Activated T-helper 1 cell treated with anti-CD3 and anti-CD28 coated beads, Interleukin-12 subunit alpha, Interleukin-12 subunit beta, Interleukin-2, Interleukin-4 antibody, amounts not matched to agents 30 ng/mL and 10 ng/mL and 1 ng/mL, durations not matched to agents 14 hours and 24 hours and 36 hours (primary cell): ENCODE results near the gene COG4. TPM values are rescaled to one million over a fixed set of nuclear protein-coding genes. Genes with fewer than 3 reads are reported as not detected.

Source experiments
- DNase-seq: peaks from one replicate; pipeline ENCODE4 v3.0.0; 2021; ENCODE audit warnings: low spot score
- H3K27ac Mint-ChIP-seq: one replicate; pipeline ENCODE4 v1.8.0; 2021; ENCODE audit warnings: mild to moderate bottlenecking, mixed read lengths
- H3K27me3 Mint-ChIP-seq: one replicate; pipeline ENCODE4 v1.8.0; 2022; ENCODE audit warnings: mild to moderate bottlenecking, moderate library complexity, mixed read lengths; ENCODE audit not compliant: insufficient read depth
- H3K36me3 Mint-ChIP-seq: one replicate; pipeline ENCODE4 v1.8.0; 2021; ENCODE audit warnings: low read depth, mixed read lengths
- H3K4me1 Mint-ChIP-seq: one replicate; pipeline ENCODE4 v1.8.0; 2021; ENCODE audit warnings: low read depth, mixed read lengths
- H3K4me3 Mint-ChIP-seq: one replicate; pipeline ENCODE4 v1.8.0; 2021; ENCODE audit warnings: mild to moderate bottlenecking, moderate library complexity, mixed read lengths
- H3K9me3 Mint-ChIP-seq: one replicate; pipeline ENCODE4 v1.8.0; 2021; ENCODE audit warnings: mixed read lengths
- intact Hi-C: fragments of 100-400 bp; cut with micrococcal nuclease; formaldehyde crosslinking; loops from one replicate; pipeline ENCODE4 v1.15.1; 2024
- total RNA-seq: library from RNA; stranded (reverse); gene quantifications from 2 replicates; pipeline ENCODE4 v1.2.3, GENCODE V29; 2022

The COG4 gene
- total RNA-seq, 1 donor from 2014 or later: 44.1 TPM

- Mint-ChIP-seq H3K27ac (peak within 1 kb of the TSS; percentile 97), H3K27me3 (no peaks in the 10 kb centered on the region), H3K4me1 (peaks cover 56% of the 10 kb centered on the region), H3K4me3 (peak within 1 kb of the TSS; percentile 95), H3K36me3 (peaks cover 42% of the 10 kb centered on the region), H3K9me3 (no peaks in the 10 kb centered on the region)
- DNase-seq: peak; percentile 68
- intact Hi-C loops: loop anchor here (1.0 to 10.0 kb wide), 7 partner anchors 70 to 1189 kb away; partner anchors contain the start of genes COG8, FCSK, NIP7 and PDF
Measured at GRCh38 chr16:70523743-70524398, 517 bp upstream of the COG4 start, which contains the start of gene SF3B3. Gene SF3B3, plus strand, starts transcription at chr16:70523816. Its CDS starts 2,841 bp downstream, at chr16:70526657.

GRCh38 chr16:70522216-70523075 lies 908 bp downstream of the COG4 start:
- Mint-ChIP-seq H3K9me3 (no peaks in the 10 kb centered on the region), H3K4me3 (peak overlapping the region; percentile 95), H3K4me1 (peaks cover 45% of the 10 kb centered on the region), H3K27me3 (no peaks in the 10 kb centered on the region), H3K36me3 (peaks cover 37% of the 10 kb centered on the region), H3K27ac (peak overlapping the region; percentile 97)
- intact Hi-C loops: loop anchor here (1.0 to 10.0 kb wide), 8 partner anchors 46 to 1188 kb away; partner anchors contain the start of genes COG8, FCSK, NIP7 and PDF
- DNase-seq: no peak

GRCh38 chr16:70520612-70521297 lies 2.6 kb downstream of the COG4 start:
- peak overlapping the region; percentile 95 for H3K4me3 Mint-ChIP-seq
- peaks cover 30% of the 10 kb centered on the region for H3K36me3 Mint-ChIP-seq
- H3K4me1 Mint-ChIP-seq: peaks cover 32% of the 10 kb centered on the region
- no peaks in the 10 kb centered on the region for H3K9me3 Mint-ChIP-seq
- H3K27ac Mint-ChIP-seq: peak overlapping the region; percentile 79
- H3K27me3 Mint-ChIP-seq: no peaks in the 10 kb centered on the region
- no peak for DNase-seq
- intact Hi-C loops: loop anchor here (1.0 to 10.0 kb wide), 4 partner anchors 118 to 1186 kb away; partner anchors contain the start of genes AARS1, COG8, NIP7 and PDF

GRCh38 chr16:70512456-70512855 lies 10.9 kb downstream of the COG4 start:
- Mint-ChIP-seq H3K4me1 (peaks cover 13% of the 10 kb centered on the region), H3K27ac (no peak overlapping the region), H3K9me3 (no peaks in the 10 kb centered on the region), H3K36me3 (peaks cover 33% of the 10 kb centered on the region), H3K4me3 (no peak overlapping the region), H3K27me3 (no peaks in the 10 kb centered on the region)
- DNase-seq: no peak
- intact Hi-C loops: no loop called here

GRCh38 chr16:70511833-70512232 lies 11.5 kb downstream of the COG4 start:
- no peak overlapping the region for H3K27ac Mint-ChIP-seq
- peaks cover 13% of the 10 kb centered on the region for H3K4me1 Mint-ChIP-seq
- intact Hi-C loops: no loop called here
- H3K36me3 Mint-ChIP-seq: peaks cover 30% of the 10 kb centered on the region
- no peak overlapping the region for H3K4me3 Mint-ChIP-seq
- no peaks in the 10 kb centered on the region for H3K9me3 Mint-ChIP-seq
- H3K27me3 Mint-ChIP-seq: no peaks in the 10 kb centered on the region
- no peak for DNase-seq

GRCh38 chr16:70510216-70510615 lies 13.1 kb downstream of the COG4 start:
- Mint-ChIP-seq H3K27me3 (no peaks in the 10 kb centered on the region), H3K36me3 (peaks cover 25% of the 10 kb centered on the region), H3K27ac (no peak overlapping the region), H3K4me3 (no peak overlapping the region), H3K4me1 (peaks cover 13% of the 10 kb centered on the region), H3K9me3 (no peaks in the 10 kb centered on the region)
- intact Hi-C loops: no loop called here
- DNase-seq: no peak

- intact Hi-C loops: loop anchor here (5.0 kb wide), 1 partner anchor 144 kb away; no protein-coding TSS in a partner anchor
- no peak overlapping the region for H3K4me3 Mint-ChIP-seq
- H3K36me3 Mint-ChIP-seq: peaks cover 26% of the 10 kb centered on the region
- peaks cover 13% of the 10 kb centered on the region for H3K4me1 Mint-ChIP-seq
- DNase-seq: no peak
- no peak overlapping the region for H3K27ac Mint-ChIP-seq
- H3K27me3 Mint-ChIP-seq: no peaks in the 10 kb centered on the region
- no peaks in the 10 kb centered on the region for H3K9me3 Mint-ChIP-seq
Measured at GRCh38 chr16:70508752-70509151, 14.6 kb downstream of the COG4 start.

- Mint-ChIP-seq H3K4me1 (peaks cover 17% of the 10 kb centered on the region), H3K36me3 (peaks cover 28% of the 10 kb centered on the region), H3K9me3 (no peaks in the 10 kb centered on the region), H3K4me3 (no peak overlapping the region), H3K27me3 (no peaks in the 10 kb centered on the region), H3K27ac (no peak overlapping the region)
- intact Hi-C loops: loop anchor here (1.0 kb wide), 1 partner anchor 20 kb away; no protein-coding TSS in a partner anchor
- DNase-seq: no peak
Measured at GRCh38 chr16:70496513-70496912, 26.8 kb downstream of the COG4 start.

- no peak for DNase-seq
- Mint-ChIP-seq H3K4me1 (peaks cover 17% of the 10 kb centered on the region), H3K27me3 (no peaks in the 10 kb centered on the region), H3K36me3 (peaks cover 25% of the 10 kb centered on the region), H3K4me3 (no peak overlapping the region), H3K27ac (no peak overlapping the region), H3K9me3 (no peaks in the 10 kb centered on the region)
- intact Hi-C loops: loop anchor here (1.0 kb wide), 1 partner anchor 19 kb away; no protein-coding TSS in a partner anchor
Measured at GRCh38 chr16:70495425-70496182, 27.8 kb downstream of the COG4 start.

GRCh38 chr16:70494777-70495176 lies 28.6 kb downstream of the COG4 start:
- no peak for DNase-seq
- H3K27me3 Mint-ChIP-seq: no peaks in the 10 kb centered on the region
- H3K9me3 Mint-ChIP-seq: no peaks in the 10 kb centered on the region
- H3K4me1 Mint-ChIP-seq: peaks cover 17% of the 10 kb centered on the region
- no peak overlapping the region for H3K4me3 Mint-ChIP-seq
- intact Hi-C loops: no loop called here
- peak overlapping the region; percentile 27 for H3K27ac Mint-ChIP-seq
- peaks cover 25% of the 10 kb centered on the region for H3K36me3 Mint-ChIP-seq

- peaks cover 17% of the 10 kb centered on the region for H3K4me1 Mint-ChIP-seq
- H3K36me3 Mint-ChIP-seq: peaks cover 27% of the 10 kb centered on the region
- peak overlapping the region; percentile 27 for H3K27ac Mint-ChIP-seq
- H3K9me3 Mint-ChIP-seq: no peaks in the 10 kb centered on the region
- no peaks in the 10 kb centered on the region for H3K27me3 Mint-ChIP-seq
- H3K4me3 Mint-ChIP-seq: no peak overlapping the region
- DNase-seq: no peak
- intact Hi-C loops: no loop called here
Measured at GRCh38 chr16:70494202-70494770, 29.1 kb downstream of the COG4 start.

- H3K36me3 Mint-ChIP-seq: peaks cover 27% of the 10 kb centered on the region
- no peaks in the 10 kb centered on the region for H3K27me3 Mint-ChIP-seq
- no peak overlapping the region for H3K4me3 Mint-ChIP-seq
- no peaks in the 10 kb centered on the region for H3K9me3 Mint-ChIP-seq
- H3K4me1 Mint-ChIP-seq: peaks cover 17% of the 10 kb centered on the region
- peak overlapping the region; percentile 61 for H3K27ac Mint-ChIP-seq
- intact Hi-C loops: no loop called here
- no peak for DNase-seq
Measured at GRCh38 chr16:70493802-70494201, 29.6 kb downstream of the COG4 start.
